Naive thymus-derived CD4-positive, alpha-beta T cell (primary cell): Measurements from ENCODE around the gene PMEL. TPM values are rescaled to one million over a fixed set of nuclear protein-coding genes. Genes with fewer than 3 reads are reported as not detected.

ENCODE experiments used
- ATAC-seq: fragments of 150-1000 bp; cut with Tn5 transposase; 2 replicates; pipeline ENCODE4 v1.10.0; 2021; ENCODE audit warnings: mild to moderate bottlenecking, moderate library complexity
- CTCF ChIA-PET: fragments of 350-600 bp; sonication (Branson Sonifier 250); formaldehyde crosslinking; loops from one replicate; lab custom pipeline; 2021; ENCODE audit warnings: antibody characterized with exemption; lab: Charles Lee
- POLR2A ChIA-PET: fragments of 350-600 bp; sonication (Branson Sonifier 250); formaldehyde crosslinking; loops from one replicate; lab custom pipeline; 2021; ENCODE audit warnings: antibody characterized with exemption, inconsistent platforms; lab: Charles Lee
- DNase-seq, 9 donors: peaks; one replicate each; pipeline versions ENCODE4 v3.0.0 to v3.0.0-alpha.2; 2020 to 2022; ENCODE audit warnings: mixed read lengths in 1 of 9
- H3K27ac ChIP-seq: one replicate; pipeline ENCODE4 v1.7.0; 2013; ENCODE audit warnings: mild to moderate bottlenecking, low read depth, low read length, moderate library complexity
- H3K27me3 ChIP-seq, 2 donors: one replicate each; pipeline ENCODE4 v1.7.0; 2013; ENCODE audit warnings: low read length in 2 of 2, mild to moderate bottlenecking in 2 of 2, moderate library complexity in 2 of 2; ENCODE audit not compliant: control insufficient read depth in 2 of 2, insufficient read depth in 2 of 2
- H3K36me3 ChIP-seq, 3 experiments: 1 replicate in 2 of 3; 2 replicates in 1 of 3; pipeline ENCODE4 v1.7.0; 2013; ENCODE audit warnings: low read length in 3 of 3, mild to moderate bottlenecking in 3 of 3, moderate library complexity in 1 of 3; ENCODE audit not compliant: insufficient read depth in 3 of 3, control insufficient read depth in 2 of 3
- H3K4me1 ChIP-seq, 2 donors: one replicate each; pipeline ENCODE4 v1.7.0; 2013; ENCODE audit warnings: low read length in 2 of 2, mild to moderate bottlenecking in 2 of 2, moderate library complexity in 1 of 2; ENCODE audit not compliant: control insufficient read depth in 2 of 2, insufficient read depth in 2 of 2
- H3K4me3 ChIP-seq: 2 replicates; pipeline ENCODE4 v1.7.0; 2013; ENCODE audit warnings: mild to moderate bottlenecking, low read length
- H3K9me3 ChIP-seq, 3 experiments: 1 replicate in 2 of 3; 2 replicates in 1 of 3; pipeline ENCODE4 v1.7.0; 2013; ENCODE audit warnings: low read length in 3 of 3; ENCODE audit not compliant: control insufficient read depth in 2 of 3
- H3K27ac Mint-ChIP-seq, 9 donors: one replicate each; pipeline ENCODE4 v1.8.0; 2020 to 2022; ENCODE audit warnings: mixed read lengths in 9 of 9, mild to moderate bottlenecking in 8 of 9, moderate library complexity in 5 of 9, inconsistent platforms in 2 of 9
- H3K27me3 Mint-ChIP-seq, 5 donors: one replicate each; pipeline ENCODE4 v1.8.0; 2021 to 2022; ENCODE audit warnings: mixed read lengths in 5 of 5, mild to moderate bottlenecking in 1 of 5
- H3K36me3 Mint-ChIP-seq, 5 donors: one replicate each; pipeline ENCODE4 v1.8.0; 2020 to 2022; ENCODE audit warnings: mixed read lengths in 5 of 5, mild to moderate bottlenecking in 3 of 5, inconsistent platforms in 1 of 5
- H3K4me1 Mint-ChIP-seq, 7 donors: one replicate each; pipeline ENCODE4 v1.8.0; 2020 to 2022; ENCODE audit warnings: mixed read lengths in 7 of 7, mild to moderate bottlenecking in 3 of 7, inconsistent platforms in 1 of 7
- H3K4me3 Mint-ChIP-seq, 10 donors: one replicate each; pipeline ENCODE4 v1.8.0; 2020 to 2022; ENCODE audit warnings: mild to moderate bottlenecking in 10 of 10, mixed read lengths in 10 of 10, moderate library complexity in 6 of 10, inconsistent platforms in 2 of 10
- H3K9me3 Mint-ChIP-seq, 11 donors: one replicate each; pipeline ENCODE4 v1.8.0; 2020 to 2022; ENCODE audit warnings: mixed read lengths in 11 of 11, mild to moderate bottlenecking in 4 of 11, inconsistent platforms in 1 of 11, moderate library complexity in 1 of 11
- intact Hi-C, 2 donors: fragments of 100-400 bp; cut with micrococcal nuclease; formaldehyde crosslinking; loops; one replicate each; pipeline ENCODE4 v1.15.1; 2023
- polyA plus RNA-seq, 2 donors: library from polyadenylated mRNA; unstranded; fragments of 300-500 nt; fragmentation: Illumina TruSeq; gene quantifications; one replicate each; pipeline ENCODE4 v1.2.3, GENCODE V29; 2021
- total RNA-seq, 6 experiments: library from RNA in 5 of 6; stranded (reverse) in 5 of 6; gene quantifications; 1 replicate in 5 of 6; 2 replicates in 1 of 6; pipeline ENCODE4 v1.2.3 and lab custom pipeline; 2021 to 2026

PMEL gene
- total and polyA plus RNA-seq, 7 experiments from 2014 or later, result 0.09 to 0.57 TPM; not detected in 5

GRCh38 chr12:55909513-55909884 is 56.3 kb downstream of the PMEL start:
- Histone ChIP-seq H3K27ac (no peak overlapping the region), H3K4me3 (no peak overlapping the region), H3K27me3 (no peaks in the 10 kb centered on the region), H3K9me3 (no peaks in the 10 kb centered on the region), H3K36me3 (no peaks in the 10 kb centered on the region), H3K4me1 (peaks cover 0 to 7% of the 10 kb centered on the region in 2 donors)
- no peak overlapping the region for H3K4me3 Mint-ChIP-seq
- ChIA-PET CTCF (no interaction called here), POLR2A (no interaction called here)
- H3K36me3 Mint-ChIP-seq, result peaks cover 5 to 17% (median 12%) of the 10 kb centered on the region in 5 donors
- intact Hi-C loops, result no loop called here
- no peak for DNase-seq
- no peaks in the 10 kb centered on the region for H3K27me3 Mint-ChIP-seq
- no peak for ATAC-seq
- no peaks in the 10 kb centered on the region for H3K9me3 Mint-ChIP-seq
- H3K4me1 Mint-ChIP-seq, result peaks cover 2 to 35% (median 30%) of the 10 kb centered on the region in 7 donors
- peak overlapping the region in 7 of 9 donors; percentile 7 to 75 (median 70) for H3K27ac Mint-ChIP-seq

GRCh38 chr12:55908726-55909512 is 56.9 kb downstream of the PMEL start:
- H3K36me3 ChIP-seq, result no peaks in the 10 kb centered on the region
- intact Hi-C loops, result no loop called here
- Mint-ChIP-seq H3K27ac (peak overlapping the region; percentile 5 to 84 (median 70)), H3K27me3 (no peaks in the 10 kb centered on the region), H3K36me3 (peaks cover 3 to 12% (median 8%) of the 10 kb centered on the region in 5 donors), H3K9me3 (no peaks in the 10 kb centered on the region), H3K4me3 (no peak overlapping the region), H3K4me1 (peaks cover 0 to 30% (median 24%) of the 10 kb centered on the region in 7 donors)
- no peak overlapping the region for H3K4me3 ChIP-seq
- no peak for ATAC-seq
- ChIA-PET CTCF (no interaction called here), POLR2A (interaction anchor here (0.7 to 1.2 kb wide), 2 partner anchors 17 to 27 kb away, joined by 3 to 5 read pairs; no protein-coding TSS in a partner anchor)
- no peak overlapping the region for H3K27ac ChIP-seq
- no peaks in the 10 kb centered on the region for H3K27me3 ChIP-seq
- no peak for DNase-seq
- H3K9me3 ChIP-seq, result no peaks in the 10 kb centered on the region
- peaks cover 0 to 1% of the 10 kb centered on the region in 2 donors for H3K4me1 ChIP-seq

GRCh38 chr12:55906056-55906455 is 59.8 kb downstream of the PMEL start:
- Histone ChIP-seq H3K27ac (no peak overlapping the region), H3K9me3 (no peaks in the 10 kb centered on the region), H3K36me3 (peaks cover 0 to 20% (median 0%) of the 10 kb centered on the region in 3 experiments), H3K27me3 (no peaks in the 10 kb centered on the region), H3K4me1 (no peaks in the 10 kb centered on the region), H3K4me3 (no peak overlapping the region)
- no peak for ATAC-seq
- Mint-ChIP-seq H3K4me1 (peaks cover 3 to 23% (median 17%) of the 10 kb centered on the region in 7 donors), H3K27me3 (no peaks in the 10 kb centered on the region), H3K36me3 (peaks cover 0 to 13% (median 4%) of the 10 kb centered on the region in 5 donors), H3K27ac (no peak overlapping the region), H3K4me3 (no peak overlapping the region), H3K9me3 (no peaks in the 10 kb centered on the region)
- ChIA-PET CTCF (no interaction called here), POLR2A (no interaction called here)
- intact Hi-C loops, result no loop called here
- DNase-seq, result no peak

Other genes starting within 250 kb of the PMEL start
- 100 to 1,000 TPM in 1 of 5 experiments, 10 to 100 TPM in 4; 37.6 to 112 (median 71.5) TPM for gene BLOC1S1, start 250.0 kb downstream of the PMEL start, total RNA-seq
- 100 to 1,000 TPM in 1 of 2 donors, 10 to 100 TPM in 1; 83.5 to 102 TPM for gene BLOC1S1, start 250.0 kb downstream of the PMEL start, polyA plus RNA-seq
- gene RDH5, start 245.6 kb downstream of the PMEL start, total RNA-seq, result 10 to 100 TPM; 14.6 to 24.9 (median 15.9) TPM
- gene RDH5, start 245.6 kb downstream of the PMEL start, polyA plus RNA-seq, result 1 to 10 TPM in 1 of 2 donors, under 1 TPM in 1; 0.67 to 1.3 TPM
- 100 to 1,000 TPM in 2 of 5 experiments, 10 to 100 TPM in 3; 43.2 to 216 (median 54.3) TPM for gene CD63, start 237.0 kb downstream of the PMEL start, total RNA-seq
- 10 to 100 TPM; 68.7 to 69.8 TPM for gene CD63, start 237.0 kb downstream of the PMEL start, polyA plus RNA-seq
- gene GDF11, start 222.9 kb downstream of the PMEL start, total RNA-seq, result 10 to 100 TPM in 3 of 5 experiments, 1 to 10 TPM in 2; 6.6 to 16.2 (median 12.0) TPM
- gene GDF11, start 222.9 kb downstream of the PMEL start, polyA plus RNA-seq, result under 1 TPM; 0.79 TPM
- 10 to 100 TPM; 28.0 to 73.0 (median 41.7) TPM for gene SARNP, start 148.3 kb downstream of the PMEL start, total RNA-seq
- 100 to 1,000 TPM in 1 of 2 donors, 10 to 100 TPM in 1; 89.7 to 115 TPM for gene SARNP, start 148.3 kb downstream of the PMEL start, polyA plus RNA-seq
- 10 to 100 TPM; 12.3 to 67.3 (median 40.5) TPM for gene ORMDL2, start 148.0 kb downstream of the PMEL start, total RNA-seq
- gene ORMDL2, start 148.0 kb downstream of the PMEL start, polyA plus RNA-seq, result 100 to 1,000 TPM in 1 of 2 donors, 10 to 100 TPM in 1; 96.0 to 107 TPM
- 10 to 100 TPM; 20.3 to 36.1 (median 35.9) TPM for gene DNAJC14, start 136.5 kb downstream of the PMEL start, total RNA-seq
- gene DNAJC14, start 136.5 kb downstream of the PMEL start, polyA plus RNA-seq, result 10 to 100 TPM; 31.9 to 50.4 TPM
- under 1 TPM in 4 of 5 experiments, not detected in 1; 0.24 to 0.84 (median 0.54) TPM for gene MMP19, start 123.1 kb downstream of the PMEL start, total RNA-seq
- gene MMP19, start 123.1 kb downstream of the PMEL start, polyA plus RNA-seq, result not detected
- 10 to 100 TPM; 18.5 to 46.9 (median 35.0) TPM for gene PYM1, start 38.1 kb downstream of the PMEL start, total RNA-seq
- 10 to 100 TPM; 62.1 to 70.7 TPM for gene PYM1, start 38.1 kb downstream of the PMEL start, polyA plus RNA-seq
- 1,000 to 10,000 TPM in 3 of 5 experiments, 100 to 1,000 TPM in 2; 705 to 1,507 (median 1,164) TPM for gene DGKA, start 34.9 kb downstream of the PMEL start, total RNA-seq
- gene DGKA, start 34.9 kb downstream of the PMEL start, polyA plus RNA-seq, result 100 to 1,000 TPM; 259 to 557 TPM
- 10 to 100 TPM; 19.0 to 77.2 (median 24.1) TPM for gene CDK2, start 788 bp upstream of the PMEL start, total RNA-seq
- 1 to 10 TPM; 7.0 to 9.6 TPM for gene CDK2, start 788 bp upstream of the PMEL start, polyA plus RNA-seq
- gene RAB5B, start 8.0 kb upstream of the PMEL start, total RNA-seq, result 100 to 1,000 TPM in 1 of 5 experiments, 10 to 100 TPM in 4; 45.2 to 109 (median 62.7) TPM
- 10 to 100 TPM; 69.6 to 86.7 TPM for gene RAB5B, start 8.0 kb upstream of the PMEL start, polyA plus RNA-seq
- 10 to 100 TPM in 1 of 5 experiments, 1 to 10 TPM in 4; 1.9 to 10.4 (median 7.1) TPM for gene SUOX, start 31.2 kb upstream of the PMEL start, total RNA-seq
- gene SUOX, start 31.2 kb upstream of the PMEL start, polyA plus RNA-seq, result under 1 TPM; 0.14 to 0.21 TPM
- 10 to 100 TPM in 1 of 5 experiments, 1 to 10 TPM in 4; 3.6 to 37.8 (median 5.3) TPM for gene IKZF4, start 55.0 kb upstream of the PMEL start, total RNA-seq
- gene IKZF4, start 55.0 kb upstream of the PMEL start, polyA plus RNA-seq, result 1 to 10 TPM in 1 of 2 donors, under 1 TPM in 1; 0.54 to 2.0 TPM
- 10 to 100 TPM; 40.8 to 64.5 (median 46.4) TPM for gene RPS26, start 75.9 kb upstream of the PMEL start, total RNA-seq
- 100 to 1,000 TPM; 578 to 717 TPM for gene RPS26, start 75.9 kb upstream of the PMEL start, polyA plus RNA-seq
- gene ERBB3, start 114.1 kb upstream of the PMEL start, total RNA-seq, result 1 to 10 TPM; 1.0 to 6.4 (median 1.9) TPM
- gene ERBB3, start 114.1 kb upstream of the PMEL start, polyA plus RNA-seq, result under 1 TPM; 0.22 to 0.51 TPM
- 100 to 1,000 TPM in 3 of 5 experiments, 10 to 100 TPM in 2; 61.7 to 254 (median 109) TPM for gene PA2G4, start 138.5 kb upstream of the PMEL start, total RNA-seq
- 100 to 1,000 TPM; 216 to 218 TPM for gene PA2G4, start 138.5 kb upstream of the PMEL start, polyA plus RNA-seq
- gene RPL41, start 150.6 kb upstream of the PMEL start, total RNA-seq, result 1,000 to 10,000 TPM; 3,787 to 6,048 (median 5,952) TPM
- over 10,000 TPM in 1 of 2 donors, 1,000 to 10,000 TPM in 1; 6,745 to 10,251 TPM for gene RPL41, start 150.6 kb upstream of the PMEL start, polyA plus RNA-seq
- 10 to 100 TPM in 3 of 5 experiments, 1 to 10 TPM in 2; 7.8 to 16.3 (median 13.3) TPM for gene ZC3H10, start 152.2 kb upstream of the PMEL start, total RNA-seq
- 1 to 10 TPM; 2.4 to 4.1 TPM for gene ZC3H10, start 152.2 kb upstream of the PMEL start, polyA plus RNA-seq
- 100 to 1,000 TPM; 121 to 300 (median 221) TPM for gene ESYT1, start 162.2 kb upstream of the PMEL start, total RNA-seq
- 100 to 1,000 TPM; 282 to 353 TPM for gene ESYT1, start 162.2 kb upstream of the PMEL start, polyA plus RNA-seq
- gene MYL6B, start 186.5 kb upstream of the PMEL start, total RNA-seq, result 10 to 100 TPM in 2 of 5 experiments, 1 to 10 TPM in 3; 3.7 to 60.3 (median 8.9) TPM
- gene MYL6B, start 186.5 kb upstream of the PMEL start, polyA plus RNA-seq, result 1 to 10 TPM; 5.6 to 6.7 TPM
- 1,000 to 10,000 TPM in 1 of 5 experiments, 100 to 1,000 TPM in 4; 428 to 1,509 (median 467) TPM for gene MYL6, start 192.3 kb upstream of the PMEL start, total RNA-seq
- gene MYL6, start 192.3 kb upstream of the PMEL start, polyA plus RNA-seq, result 1,000 to 10,000 TPM; 1,845 to 2,144 TPM
- gene SMARCC2, start 223.4 kb upstream of the PMEL start, total RNA-seq, result 100 to 1,000 TPM; 118 to 187 (median 149) TPM
- 10 to 100 TPM; 64.6 to 88.9 TPM for gene SMARCC2, start 223.4 kb upstream of the PMEL start, polyA plus RNA-seq